HTR-8/SVneo (cell line): ENCODE data around the gene MAP4K1.
A peak's percentile ranks its signal among the peaks of the same experiment; 100 is the strongest.

Source experiments
- DNase-seq: peaks from one replicate; pipeline ENCODE4 v3.0.0; 2011; ENCODE audit warnings: low spot score, mixed read lengths; ENCODE audit not compliant: insufficient read length
- FAIRE-seq: peaks from 2 replicates; lab custom pipeline; 2011; peaks lifted over from hg19 to GRCh38; lab: Jason Lieb, UNC

MAP4K1 gene

DNA sequence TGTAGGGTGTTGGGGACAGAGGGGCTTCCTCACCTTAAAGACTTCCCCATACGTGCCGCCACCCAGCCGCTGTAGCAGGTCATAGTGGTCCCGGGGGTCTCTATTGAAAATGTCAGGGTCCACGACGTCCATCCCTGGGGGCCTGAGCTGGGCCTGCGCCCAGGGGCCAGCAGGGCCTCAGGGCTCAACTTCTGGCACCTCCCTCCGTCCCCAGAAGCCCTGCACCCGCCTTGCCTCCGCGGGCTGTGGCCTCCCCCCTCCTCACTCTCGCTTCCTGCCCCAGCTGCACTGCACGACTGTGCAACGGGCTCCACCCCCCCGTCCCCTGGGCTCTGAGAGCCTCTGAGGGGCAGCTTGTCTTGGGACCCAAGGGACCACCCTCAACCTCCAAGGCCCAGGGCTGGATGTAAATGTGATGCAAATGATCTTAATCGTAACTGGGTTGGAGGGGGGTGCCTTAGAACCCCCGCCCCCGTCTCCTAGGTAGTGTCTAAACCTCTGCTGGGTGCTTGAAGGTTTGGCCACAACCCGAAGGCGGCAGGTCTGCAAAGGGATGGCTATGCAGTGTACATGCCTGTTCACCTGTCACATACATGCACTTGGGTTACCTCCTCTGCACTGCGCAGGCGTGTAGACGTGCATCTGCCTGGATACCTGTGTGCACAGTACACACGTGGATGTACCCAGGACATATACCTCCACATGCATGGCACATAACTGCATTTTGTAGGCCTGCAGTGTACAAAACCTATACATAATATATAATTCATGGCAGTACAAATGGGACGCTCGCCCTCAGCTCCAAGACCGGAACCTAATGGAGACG lies at the start of gene MAP4K1:
TSS of gene MAP4K1 (minus strand) at position 190 of the 826 bp plus-strand sequence. CDS start at position 132, 58 bp downstream.
- DNase-seq, result no peak
- peak; percentile 67 for FAIRE-seq

DNA sequence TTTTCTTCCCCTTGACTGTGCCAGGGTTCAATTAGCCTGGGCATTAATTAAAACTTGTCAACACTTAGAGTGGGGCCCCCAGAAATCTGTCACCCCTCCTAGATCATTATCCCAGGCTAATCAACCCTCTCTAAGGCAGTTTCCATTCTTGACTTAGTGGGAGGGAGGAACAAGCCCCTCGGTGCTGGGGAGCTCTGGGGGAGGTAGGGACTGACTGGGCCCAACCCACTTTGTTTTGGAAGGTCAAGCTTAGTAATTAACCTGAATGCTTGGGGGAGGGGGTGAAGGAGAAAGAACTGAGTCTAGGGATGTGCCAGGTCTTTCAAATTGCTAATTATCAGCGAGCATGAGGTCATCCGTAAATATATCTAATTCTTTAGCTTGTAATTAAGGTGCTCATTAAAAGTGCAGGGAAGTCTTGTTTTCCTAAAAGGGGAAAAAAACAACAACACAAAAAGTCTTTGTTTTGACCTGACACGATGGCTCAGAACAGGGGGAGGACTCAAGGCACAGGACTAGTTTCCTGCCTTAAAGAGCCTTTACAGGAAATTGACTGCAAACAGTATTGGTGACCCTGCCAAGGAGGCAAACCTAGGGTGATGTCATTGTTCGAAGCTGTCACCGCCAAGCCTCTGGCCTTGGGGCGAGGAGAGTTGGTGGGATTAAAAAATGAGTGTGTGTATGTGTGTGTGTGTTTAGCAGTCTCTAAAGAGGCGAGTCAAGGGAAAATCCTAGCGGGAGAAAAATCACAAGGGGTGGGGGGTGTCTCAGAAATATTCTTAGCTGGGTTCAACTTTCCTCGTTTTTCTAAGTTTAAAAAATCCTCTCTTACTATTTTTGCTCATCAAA lies 49.1 kb upstream of the MAP4K1 start:
- no peak for DNase-seq
- FAIRE-seq, result no peak

DNA sequence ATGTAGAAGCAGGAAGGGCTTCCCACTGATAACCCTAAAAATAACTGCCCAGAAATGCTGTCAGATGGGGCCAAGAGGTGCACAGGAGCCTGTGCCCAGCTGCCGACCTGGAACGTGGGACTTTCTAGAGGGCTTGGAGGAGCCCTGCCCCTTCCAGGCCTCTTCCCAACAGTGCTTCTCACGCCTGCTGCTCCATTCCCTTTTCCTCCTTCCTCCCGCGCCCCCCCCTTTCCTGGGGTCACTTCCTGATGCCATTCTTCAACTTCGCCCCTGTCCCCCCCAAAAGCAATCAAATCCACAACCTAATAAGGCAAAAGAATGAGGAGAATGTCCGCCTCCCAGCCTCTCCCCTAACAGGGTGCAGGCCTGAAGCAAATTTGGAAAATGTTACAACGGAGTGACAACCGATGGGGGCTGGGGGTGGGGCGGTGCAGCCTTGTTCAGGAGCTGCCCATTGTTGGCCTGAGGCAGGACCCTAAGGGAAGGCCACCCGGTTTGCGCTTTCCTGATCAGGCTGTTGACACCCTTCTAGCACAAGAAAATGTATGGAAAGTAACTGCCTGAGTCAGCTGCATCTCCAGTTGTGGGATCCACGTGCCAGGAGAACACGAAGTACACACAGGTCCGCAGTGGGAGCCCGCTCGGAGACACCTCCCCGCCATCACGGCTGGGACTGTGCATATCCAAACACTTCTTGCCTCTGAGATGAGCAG lies 48.4 kb upstream of the MAP4K1 start:
- FAIRE-seq (peak; percentile 85), DNase-seq (no peak)

DNA sequence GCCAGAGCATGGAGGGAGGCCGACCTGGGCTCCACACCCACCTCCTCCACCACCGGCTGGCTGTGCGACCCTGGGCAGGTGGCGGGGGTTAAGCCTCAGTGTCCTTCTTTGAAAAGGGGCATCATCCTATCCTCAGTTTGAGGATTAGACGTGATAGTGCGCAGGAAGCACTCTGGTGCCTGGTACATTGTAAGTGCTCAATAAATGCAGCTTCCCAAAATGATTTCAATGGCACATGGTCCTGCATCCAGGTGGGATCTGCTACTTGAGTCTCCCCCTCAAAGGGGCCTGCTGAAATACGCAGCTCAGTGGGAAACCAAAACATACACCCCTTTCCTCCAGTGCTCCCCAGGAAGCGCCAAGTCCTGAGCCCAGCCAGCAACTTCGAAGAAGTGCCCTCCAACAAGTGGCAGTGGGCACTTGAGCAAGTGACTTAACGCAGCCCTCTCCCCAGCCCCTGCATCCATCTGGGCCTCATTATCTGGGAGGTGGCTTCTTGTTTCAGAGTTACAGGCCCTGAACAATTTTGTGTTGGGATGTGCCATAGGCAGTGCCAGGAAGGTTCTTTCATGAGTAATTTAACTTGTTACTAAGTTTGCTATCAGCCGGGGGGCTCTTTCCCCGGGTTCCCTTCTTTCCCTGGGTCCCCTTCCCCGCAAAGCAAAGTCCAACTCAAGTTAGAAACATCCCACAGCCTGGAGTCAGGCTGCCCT lies 47.6 kb upstream of the MAP4K1 start:
- DNase-seq (no peak), FAIRE-seq (no peak)

DNA sequence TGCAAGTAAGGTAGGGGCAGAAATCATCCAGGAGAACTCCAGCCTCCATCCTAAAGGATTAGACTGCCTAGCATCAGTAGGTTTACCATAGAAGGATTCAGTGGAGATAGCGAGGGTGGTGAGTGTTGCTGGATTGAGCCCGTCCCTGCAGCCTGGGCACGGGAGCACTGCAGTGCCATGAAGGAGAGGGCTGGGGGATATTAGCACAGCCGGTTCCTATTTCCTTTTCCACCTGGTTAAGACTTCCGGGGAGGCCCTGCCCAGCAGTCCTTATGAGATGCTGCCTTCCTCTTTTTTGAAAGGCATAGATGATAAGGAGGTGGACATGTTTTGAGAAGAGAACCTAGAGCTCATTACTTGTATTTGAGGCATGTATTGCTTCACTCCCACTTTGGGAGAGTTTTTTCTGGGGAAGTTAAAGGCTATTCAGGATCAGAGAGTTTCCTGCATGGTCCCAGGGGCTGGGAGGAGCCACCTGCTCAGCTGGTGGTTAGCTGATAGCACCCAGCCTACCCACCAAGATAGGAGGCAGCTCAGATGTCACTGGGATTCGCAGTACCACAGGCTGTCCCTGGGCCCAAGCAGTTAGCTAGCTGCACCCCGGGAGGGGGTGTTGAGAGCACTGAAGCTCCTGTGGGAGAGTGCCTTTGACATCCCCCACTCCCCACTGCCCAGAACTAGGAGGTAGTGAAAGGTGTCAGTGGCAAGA lies 46.9 kb upstream of the MAP4K1 start:
- no peak for DNase-seq
- FAIRE-seq, result peak; percentile 63

DNA sequence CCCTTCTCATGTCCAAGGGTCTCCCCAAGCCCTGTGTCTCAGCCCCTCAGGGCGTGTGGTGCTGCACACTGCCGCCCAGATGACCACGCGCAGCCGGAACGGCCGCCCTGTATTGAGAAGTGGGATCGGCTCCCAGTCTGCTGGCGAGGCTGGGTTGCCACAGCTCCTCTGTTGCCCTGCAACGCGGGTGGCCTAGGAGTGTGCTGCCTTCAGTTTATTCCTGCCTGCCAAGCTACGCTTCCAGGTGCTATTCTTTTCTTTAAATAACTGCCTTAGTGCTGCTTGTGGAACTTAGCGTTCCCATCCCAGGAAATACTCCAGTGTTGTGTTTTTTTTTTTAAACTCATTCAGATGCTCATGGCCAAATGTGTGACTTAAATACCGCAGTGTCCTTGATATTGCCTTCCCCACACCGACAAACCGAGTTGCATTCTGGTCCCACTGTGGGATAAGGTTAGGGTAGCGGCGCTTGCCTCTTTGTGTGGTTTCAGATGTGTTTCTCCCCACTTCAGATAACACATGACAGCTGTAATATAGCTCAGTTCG lies 46.3 kb upstream of the MAP4K1 start:
- no peak for DNase-seq
- no peak for FAIRE-seq

DNA sequence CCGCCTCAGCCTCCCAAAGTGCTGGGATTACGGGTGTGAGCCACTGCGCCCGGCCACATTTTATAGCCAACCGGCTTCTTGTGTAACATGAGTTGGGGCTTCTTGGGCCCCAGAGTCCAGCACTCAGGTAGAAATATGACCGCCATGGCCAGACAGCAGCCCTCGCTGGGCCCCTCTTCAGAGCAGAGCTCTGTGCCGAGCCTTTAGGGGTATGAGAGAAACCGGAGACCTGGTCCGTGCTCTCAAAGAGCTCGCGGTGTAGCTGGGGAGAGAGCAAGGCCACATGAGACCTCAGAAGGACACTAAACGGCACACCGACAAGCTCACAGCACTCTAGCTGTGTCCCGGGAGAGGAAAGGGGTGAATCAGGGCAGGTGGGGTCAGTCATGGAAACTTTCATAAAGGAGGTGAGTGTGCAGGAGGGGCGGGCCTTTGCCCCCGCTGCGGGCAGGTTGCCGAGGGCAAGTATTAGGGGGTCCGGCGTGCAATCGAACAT lies 45.5 kb upstream of the MAP4K1 start:
- FAIRE-seq, result no peak

DNA sequence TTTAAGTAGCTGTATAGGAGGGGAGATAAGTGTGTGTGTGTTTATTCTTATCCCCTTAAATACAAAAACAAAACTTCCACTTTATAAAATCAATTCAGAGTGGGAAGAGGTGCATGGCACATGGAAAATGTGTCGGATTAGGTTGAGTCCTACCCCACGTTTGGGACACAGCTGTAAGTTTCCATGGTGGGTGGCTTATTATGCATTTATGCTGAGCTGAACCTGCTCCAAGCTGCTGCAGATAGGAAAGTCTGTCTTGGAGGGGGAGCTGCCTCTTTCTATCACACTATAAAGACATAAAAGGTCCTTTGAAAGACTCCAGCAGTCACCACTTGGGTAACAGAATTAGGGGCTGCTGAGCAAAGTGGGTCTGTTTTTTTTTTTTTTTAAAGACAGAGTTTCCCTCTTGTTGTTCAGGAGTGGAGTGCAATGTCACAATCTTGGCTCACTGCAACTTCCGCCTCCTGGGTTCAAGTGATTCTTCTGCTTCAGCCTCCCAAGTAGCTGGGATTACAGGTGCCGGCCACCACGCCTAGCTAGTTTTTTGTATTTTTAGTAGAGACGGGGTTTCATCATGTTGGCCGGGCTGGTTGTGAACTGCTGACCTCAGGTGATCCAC lies 44.9 kb upstream of the MAP4K1 start:
- no peak for FAIRE-seq

More for the DNA sequence above, 45.5 kb upstream of the MAP4K1 start:
- no peak for DNase-seq

DNA sequence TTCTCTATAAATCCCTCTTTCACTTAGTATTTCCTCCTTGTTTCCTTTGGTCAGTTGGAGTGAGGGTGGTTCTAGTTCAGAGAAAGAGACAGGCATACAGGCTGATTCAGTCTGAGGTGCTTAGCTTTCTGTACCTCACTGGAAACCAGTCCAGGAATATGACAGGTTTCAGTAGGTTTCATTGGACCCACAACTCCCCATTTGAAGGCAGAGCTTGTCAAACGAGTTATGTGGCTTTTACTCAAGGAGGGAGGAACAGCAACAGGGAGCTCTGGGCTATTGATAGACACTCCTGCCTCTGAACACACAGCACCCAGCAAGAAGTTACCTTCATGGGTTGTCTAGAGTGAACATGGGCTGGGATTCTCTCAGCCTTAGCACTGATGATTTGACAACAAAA lies 44.2 kb upstream of the MAP4K1 start:
- no peak for FAIRE-seq
- DNase-seq, result no peak

More for the DNA sequence above, 44.9 kb upstream of the MAP4K1 start:
- DNase-seq, result no peak

DNA sequence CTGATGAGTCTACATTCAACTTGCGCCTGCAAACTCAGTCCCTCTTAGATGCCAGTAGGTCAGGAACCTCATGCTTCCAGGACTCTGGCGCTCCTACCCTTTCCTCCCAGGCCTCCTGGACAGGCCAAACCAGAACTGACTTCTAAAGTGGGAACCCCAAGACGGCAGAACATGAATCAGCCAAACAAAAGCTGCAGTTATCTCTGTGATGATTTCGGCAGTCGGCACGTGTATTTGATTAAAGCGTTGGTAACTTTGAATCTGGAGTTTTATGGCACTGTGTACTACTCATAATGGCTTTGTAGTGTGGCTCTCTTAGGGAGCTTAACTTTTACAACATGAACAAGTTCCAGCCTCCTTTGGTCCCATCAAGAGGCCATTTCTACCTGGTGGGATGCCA lies 43.4 kb upstream of the MAP4K1 start:
- FAIRE-seq (no peak), DNase-seq (no peak)

DNA sequence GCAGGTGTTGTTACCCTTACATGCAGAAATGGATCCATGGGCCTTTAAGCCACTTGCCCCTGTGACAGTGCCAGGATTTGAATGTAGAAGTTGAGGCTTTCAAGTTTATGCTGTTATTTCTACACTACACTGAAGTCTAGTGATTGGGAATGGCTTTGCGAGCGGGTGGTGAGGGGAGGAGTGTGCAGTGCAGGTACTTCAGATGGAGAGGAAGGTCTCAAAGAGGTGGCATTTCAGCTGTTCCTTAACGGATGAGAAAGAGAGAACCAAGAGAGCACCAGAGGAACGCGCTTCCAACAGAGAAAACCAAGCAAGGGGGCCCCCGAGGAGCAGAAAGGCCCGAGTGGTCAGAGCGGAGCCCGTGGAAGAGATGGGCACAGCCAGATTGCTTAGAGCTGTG lies 43.0 kb upstream of the MAP4K1 start:
- FAIRE-seq, result no peak
- DNase-seq, result no peak

DNA sequence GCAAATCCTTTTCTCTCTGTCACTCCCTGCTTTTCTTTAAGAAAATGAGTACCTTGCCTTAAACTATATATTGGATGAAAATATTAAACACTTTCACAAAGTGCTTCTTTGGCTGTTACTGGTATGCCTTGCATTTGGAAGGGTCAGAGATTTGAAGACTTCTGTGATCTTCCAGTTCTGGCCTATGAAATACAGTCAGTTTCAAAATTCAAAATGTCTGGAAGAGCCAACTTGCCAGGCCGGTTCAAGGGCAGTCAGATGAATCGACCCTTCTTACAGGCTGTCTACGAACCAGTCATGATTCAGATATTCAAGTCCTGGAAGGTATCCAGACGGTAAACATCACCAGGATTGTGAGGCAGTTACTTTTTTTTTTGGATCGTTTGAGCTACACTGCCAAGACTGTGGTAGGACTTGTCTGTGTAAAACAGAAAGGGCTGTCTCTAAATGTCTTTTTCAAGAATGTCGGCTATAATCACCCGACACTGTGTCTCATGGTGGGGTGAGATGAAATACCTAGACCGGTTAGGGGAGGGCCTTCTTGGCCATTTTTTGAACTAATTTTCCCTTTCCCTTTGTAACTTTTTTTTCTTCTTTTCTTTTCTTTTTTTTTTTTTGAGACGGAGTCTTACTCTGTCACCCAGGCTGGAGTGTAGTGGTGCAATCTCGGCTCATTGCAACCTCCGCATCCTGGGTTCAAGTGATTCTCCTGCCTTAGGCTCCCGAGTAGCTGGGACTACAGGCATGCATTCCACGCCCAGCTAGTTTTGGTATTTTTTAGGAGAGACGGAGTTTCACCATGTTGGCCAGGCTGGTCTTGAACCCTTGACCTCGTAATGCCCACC lies 40.9 kb upstream of the MAP4K1 start:
- peak; percentile 85 for DNase-seq
- FAIRE-seq, result peak; percentile 26

DNA sequence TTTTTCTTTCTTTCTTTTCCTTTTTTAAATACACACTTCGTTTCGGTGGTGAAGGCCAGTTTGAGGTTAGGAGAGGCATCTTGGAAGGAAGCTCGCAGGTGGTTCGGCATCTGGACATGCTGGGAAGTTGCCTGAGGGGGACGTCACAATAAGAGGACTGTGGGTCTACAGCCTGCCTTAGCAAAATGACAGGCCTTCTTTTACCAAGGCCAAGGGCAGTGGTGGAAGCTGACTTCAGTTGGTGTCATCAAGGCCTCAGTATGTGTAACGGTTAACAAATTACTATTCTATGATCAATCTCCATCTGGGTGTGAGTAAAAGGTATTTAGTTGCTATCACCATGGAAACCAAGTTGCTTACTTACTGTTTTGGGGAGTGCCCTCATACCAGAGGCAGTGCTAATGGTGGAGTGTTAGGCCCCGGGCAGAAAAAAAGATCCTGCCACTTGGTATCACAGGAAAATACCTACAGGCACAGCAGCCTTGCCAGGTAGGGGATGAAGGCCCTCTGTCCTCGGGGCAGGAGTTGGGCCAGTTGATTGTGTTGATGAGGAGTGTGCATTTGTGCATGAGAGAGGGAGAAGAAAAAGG lies 40.0 kb upstream of the MAP4K1 start:
- DNase-seq (no peak), FAIRE-seq (no peak)

DNA sequence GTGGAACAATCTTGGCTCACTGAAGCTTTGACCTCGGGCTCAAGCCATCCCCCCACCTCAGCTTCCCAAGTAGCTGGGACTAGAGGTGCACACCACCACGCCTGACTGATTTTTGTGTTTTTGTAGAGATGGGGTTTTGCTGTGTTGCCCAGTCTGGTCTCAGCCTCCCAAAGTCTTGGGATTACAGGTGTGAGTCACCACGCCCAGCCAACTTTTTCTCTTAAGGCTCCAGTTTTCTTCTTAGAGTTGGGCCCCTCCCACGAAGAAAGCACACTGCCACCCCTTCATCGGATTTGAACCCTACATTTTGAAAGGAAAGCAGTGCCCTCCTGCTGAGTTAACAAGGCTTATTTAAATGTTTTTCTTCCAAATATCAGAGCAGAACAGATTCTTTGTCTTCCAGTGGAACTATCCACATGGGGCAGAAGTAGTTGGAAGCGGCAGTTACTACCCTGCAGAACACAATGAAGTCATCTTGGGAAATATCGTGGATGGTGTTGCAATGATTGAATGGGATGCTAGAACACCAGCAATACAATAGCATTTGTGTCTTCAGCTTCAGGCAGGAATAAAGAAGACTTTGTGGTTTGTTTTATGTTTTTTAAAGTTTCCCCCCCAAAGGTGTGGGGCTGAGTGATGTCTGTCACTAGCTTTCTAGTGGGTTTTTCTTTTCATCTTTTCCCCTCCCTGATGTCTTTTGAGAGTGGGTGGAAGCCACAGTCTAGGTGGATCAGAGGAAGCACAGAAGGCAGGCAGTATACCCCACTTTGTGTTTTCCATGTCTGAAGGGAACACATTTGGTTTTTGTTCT lies 38.6 kb upstream of the MAP4K1 start:
- DNase-seq, result no peak
- no peak for FAIRE-seq

DNA sequence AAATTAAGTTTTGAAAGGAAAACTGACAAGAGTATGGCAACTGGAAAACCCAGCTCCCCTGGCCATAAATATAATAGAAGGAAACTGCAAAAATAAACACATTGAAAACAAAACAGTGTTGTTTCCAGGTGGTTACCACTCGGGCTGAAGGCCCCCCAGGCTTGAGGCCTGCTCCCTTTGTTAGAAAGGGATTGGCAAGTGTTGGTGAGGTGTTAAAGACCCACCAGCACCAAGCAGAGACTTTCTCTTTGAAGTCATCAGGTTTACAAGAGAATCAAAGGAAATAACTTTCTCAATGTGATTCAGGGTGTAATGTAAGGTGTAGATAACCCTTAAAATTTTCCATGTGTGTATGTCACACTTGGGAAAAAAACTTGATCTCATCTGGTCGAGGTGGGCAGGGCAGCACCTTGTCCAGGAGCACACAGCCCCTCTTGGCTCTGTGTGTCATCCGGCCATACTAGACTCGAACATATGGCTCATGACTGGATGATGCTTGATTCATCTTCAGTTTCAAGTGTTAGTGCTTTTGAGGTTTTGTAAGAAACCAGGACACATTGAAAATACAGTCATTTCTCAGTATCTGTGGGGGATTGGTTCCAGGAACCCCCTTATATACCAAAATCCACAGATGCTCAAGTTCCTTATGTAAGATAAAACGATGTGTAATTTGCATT lies 37.5 kb upstream of the MAP4K1 start:
- DNase-seq, result no peak
- FAIRE-seq, result no peak

DNA sequence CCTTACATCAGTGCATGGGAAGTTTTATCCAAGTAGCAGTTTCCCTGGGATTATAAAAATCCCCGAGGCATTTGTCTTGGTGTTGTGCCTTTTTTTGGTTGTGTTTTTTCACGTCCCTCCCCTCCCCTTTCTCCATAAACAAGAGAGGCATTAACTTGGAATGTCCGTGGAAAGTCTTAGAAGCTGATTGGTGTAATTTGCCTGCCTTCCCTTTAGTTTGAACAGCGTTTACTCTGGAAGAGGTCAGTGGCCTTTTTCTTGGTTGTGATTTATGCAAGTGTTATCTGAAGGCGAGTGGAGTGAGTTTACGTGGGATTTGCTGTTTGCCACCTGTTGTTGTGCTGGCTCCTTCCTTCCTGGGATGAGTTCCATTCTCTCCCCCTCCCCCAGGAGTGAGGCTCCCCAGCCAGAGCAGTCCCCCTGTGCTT lies 36.9 kb upstream of the MAP4K1 start:
- DNase-seq, result no peak

More for the DNA sequence above, 36.9 kb upstream of the MAP4K1 start:
- FAIRE-seq, result no peak
